Gastroesophageal sphincter (tissue), 3 donors: ENCODE results near the gene IQSEC1.

Experiments used
- POLR2A ChIP-seq, 2 donors: fragments of 450-650 bp; IDR thresholded peaks; one replicate each; pipeline ENCODE4 v1.6.1; 2017; ENCODE audit warnings: antibody characterized with exemption in 2 of 2, mild to moderate bottlenecking in 2 of 2, moderate library complexity in 1 of 2
- POLR2AphosphoS5 ChIP-seq: sonication (generic); formaldehyde crosslinking; IDR thresholded peaks from one replicate; pipeline ENCODE4 v1.6.1; 2017; ENCODE audit warnings: antibody characterized with exemption
- TF ChIP-seq, protein P1 (sequence below), 4 experiments: fragments of 200-600 bp in 2 of 4; fragments of 450-650 bp in 2 of 4; sonication (generic) in 1 of 4; IDR thresholded peaks; one replicate each; pipeline ENCODE4 v1.5.1; 2017 to 2019; ENCODE audit warnings: antibody characterized with exemption in 4 of 4, mild to moderate bottlenecking in 2 of 4, moderate library complexity in 2 of 4

DNA sequence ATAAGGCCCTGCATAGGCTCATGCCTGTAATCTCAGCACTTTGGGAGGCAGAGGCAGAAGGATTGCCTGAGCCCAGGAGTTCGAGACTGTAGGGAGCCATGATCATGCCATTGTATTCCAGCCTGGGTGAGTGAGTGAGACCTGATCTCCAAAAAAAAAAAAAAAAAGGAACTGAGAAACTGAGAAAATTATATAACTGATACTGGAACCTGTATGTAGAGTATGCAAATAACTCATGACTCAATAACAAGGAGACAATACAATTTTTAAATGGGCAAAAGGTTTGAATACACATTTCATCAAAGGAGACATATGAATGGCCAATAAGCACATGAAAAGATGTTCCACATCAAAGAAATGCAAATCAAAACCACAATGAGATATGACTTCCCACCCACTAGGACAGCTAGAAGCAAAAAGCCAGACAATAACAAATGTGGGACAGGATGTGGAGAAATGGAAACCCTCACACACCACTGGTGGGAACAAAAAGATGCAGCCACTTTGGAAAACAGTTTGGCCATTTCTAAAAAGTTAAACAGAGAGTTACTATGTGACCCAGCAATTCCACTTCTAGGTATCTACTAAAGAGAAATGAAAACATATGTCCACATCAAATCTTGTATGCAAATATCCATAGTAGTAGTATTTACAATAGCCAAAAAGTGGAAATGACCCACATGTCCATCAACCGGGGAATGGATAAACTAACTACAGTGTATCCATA, 70.7 kb downstream of the IQSEC1 start:
- TF ChIP-seq POLR2A (IDR thresholded peaks at IDR 0.05) (no peak), POLR2AphosphoS5 (no peak)
- TF ChIP-seq, protein P1, sequence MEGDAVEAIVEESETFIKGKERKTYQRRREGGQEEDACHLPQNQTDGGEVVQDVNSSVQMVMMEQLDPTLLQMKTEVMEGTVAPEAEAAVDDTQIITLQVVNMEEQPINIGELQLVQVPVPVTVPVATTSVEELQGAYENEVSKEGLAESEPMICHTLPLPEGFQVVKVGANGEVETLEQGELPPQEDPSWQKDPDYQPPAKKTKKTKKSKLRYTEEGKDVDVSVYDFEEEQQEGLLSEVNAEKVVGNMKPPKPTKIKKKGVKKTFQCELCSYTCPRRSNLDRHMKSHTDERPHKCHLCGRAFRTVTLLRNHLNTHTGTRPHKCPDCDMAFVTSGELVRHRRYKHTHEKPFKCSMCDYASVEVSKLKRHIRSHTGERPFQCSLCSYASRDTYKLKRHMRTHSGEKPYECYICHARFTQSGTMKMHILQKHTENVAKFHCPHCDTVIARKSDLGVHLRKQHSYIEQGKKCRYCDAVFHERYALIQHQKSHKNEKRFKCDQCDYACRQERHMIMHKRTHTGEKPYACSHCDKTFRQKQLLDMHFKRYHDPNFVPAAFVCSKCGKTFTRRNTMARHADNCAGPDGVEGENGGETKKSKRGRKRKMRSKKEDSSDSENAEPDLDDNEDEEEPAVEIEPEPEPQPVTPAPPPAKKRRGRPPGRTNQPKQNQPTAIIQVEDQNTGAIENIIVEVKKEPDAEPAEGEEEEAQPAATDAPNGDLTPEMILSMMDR (IDR thresholded peaks at IDR 0.05), result no peak
